Activated naive CD8-positive, alpha-beta T cell (primary cell): ENCODE measurements around the gene U2AF1L4.
"Not testable (repeated sequence)": the region's sequence is repeated elsewhere in the genome, so short reads cannot be mapped to it uniquely, and the experiment has no call there.

Experiments used
- H3K27ac Mint-ChIP-seq: one replicate; pipeline ENCODE4 v1.8.0; 2021; ENCODE audit warnings: mixed read lengths
- H3K27me3 Mint-ChIP-seq: one replicate; pipeline ENCODE4 v1.8.0; 2021; ENCODE audit warnings: mixed read lengths
- H3K36me3 Mint-ChIP-seq: one replicate; pipeline ENCODE4 v1.8.0; 2021; ENCODE audit warnings: mixed read lengths
- H3K4me1 Mint-ChIP-seq: one replicate; pipeline ENCODE4 v1.8.0; 2021; ENCODE audit warnings: low read depth, mixed read lengths
- H3K4me3 Mint-ChIP-seq: one replicate; pipeline ENCODE4 v1.8.0; 2021; ENCODE audit warnings: mild to moderate bottlenecking, mixed read lengths
- H3K9me3 Mint-ChIP-seq: one replicate; pipeline ENCODE4 v1.8.0; 2021; ENCODE audit warnings: low read depth, mixed read lengths

U2AF1L4 gene

GRCh38 chr19:35731353-35731752 lies 13.9 kb downstream of the U2AF1L4 start:
- Mint-ChIP-seq H3K36me3 (peaks cover 4% of the 10 kb centered on the region), H3K27ac (no peak overlapping the region), H3K4me1 (peaks cover 4% of the 10 kb centered on the region), H3K27me3 (no peaks in the 10 kb centered on the region), H3K9me3 (no peaks in the 10 kb centered on the region), H3K4me3 (no peak overlapping the region)

- Mint-ChIP-seq H3K27me3 (no peaks in the 10 kb centered on the region), H3K36me3 (peaks cover 4% of the 10 kb centered on the region), H3K4me3 (no peak overlapping the region), H3K4me1 (peaks cover 3% of the 10 kb centered on the region), H3K27ac (no peak overlapping the region), H3K9me3 (no peaks in the 10 kb centered on the region)
Measured at GRCh38 chr19:35730326-35730725, 14.9 kb downstream of the U2AF1L4 start.

- Mint-ChIP-seq H3K4me3 (no peak overlapping the region), H3K9me3 (no peaks in the 10 kb centered on the region), H3K36me3 (peaks cover 4% of the 10 kb centered on the region), H3K4me1 (peaks cover 3% of the 10 kb centered on the region), H3K27ac (no peak overlapping the region), H3K27me3 (no peaks in the 10 kb centered on the region)
Measured at GRCh38 chr19:35729763-35730162, 15.5 kb downstream of the U2AF1L4 start.

- Mint-ChIP-seq H3K36me3 (peaks cover 4% of the 10 kb centered on the region), H3K4me3 (no peak overlapping the region), H3K27ac (no peak overlapping the region), H3K9me3 (no peaks in the 10 kb centered on the region), H3K27me3 (no peaks in the 10 kb centered on the region), H3K4me1 (peaks cover under 1% of the 10 kb centered on the region)
Measured at GRCh38 chr19:35729021-35729420, 16.2 kb downstream of the U2AF1L4 start.

- H3K27me3 Mint-ChIP-seq = no peaks in the 10 kb centered on the region
- no peaks in the 10 kb centered on the region for H3K4me1 Mint-ChIP-seq
- H3K36me3 Mint-ChIP-seq = peaks cover 4% of the 10 kb centered on the region
- no peak overlapping the region for H3K4me3 Mint-ChIP-seq
- H3K27ac Mint-ChIP-seq = no peak overlapping the region
- no peaks in the 10 kb centered on the region for H3K9me3 Mint-ChIP-seq
Measured at GRCh38 chr19:35727956-35728706, 17.1 kb downstream of the U2AF1L4 start.

- no peaks in the 10 kb centered on the region for H3K27me3 Mint-ChIP-seq
- H3K9me3 Mint-ChIP-seq = no peaks in the 10 kb centered on the region
- H3K36me3 Mint-ChIP-seq = peaks cover 4% of the 10 kb centered on the region
- no peak overlapping the region for H3K27ac Mint-ChIP-seq
- H3K4me3 Mint-ChIP-seq = no peak overlapping the region
- H3K4me1 Mint-ChIP-seq = no peaks in the 10 kb centered on the region
Measured at GRCh38 chr19:35727053-35727955, 17.9 kb downstream of the U2AF1L4 start.

- Mint-ChIP-seq H3K4me3 (no peak overlapping the region), H3K27me3 (no peaks in the 10 kb centered on the region)
Measured at GRCh38 chr19:35725216-35725861, 19.9 kb downstream of the U2AF1L4 start.

GRCh38 chr19:35724560-35724959 lies 20.7 kb downstream of the U2AF1L4 start:
- H3K4me1 Mint-ChIP-seq = peaks cover 12% of the 10 kb centered on the region
- no peaks in the 10 kb centered on the region for H3K27me3 Mint-ChIP-seq
- no peaks in the 10 kb centered on the region for H3K9me3 Mint-ChIP-seq
- no peaks in the 10 kb centered on the region for H3K36me3 Mint-ChIP-seq
- H3K4me3 Mint-ChIP-seq = no peak overlapping the region
- H3K27ac Mint-ChIP-seq = no peak overlapping the region

More at GRCh38 chr19:35725216-35725861, 19.9 kb downstream of the U2AF1L4 start:
- Mint-ChIP-seq H3K4me1 (peaks cover 8% of the 10 kb centered on the region), H3K9me3 (no peaks in the 10 kb centered on the region), H3K27ac (no peak overlapping the region), H3K36me3 (no peaks in the 10 kb centered on the region)

- H3K27me3 Mint-ChIP-seq, H3K27ac Mint-ChIP-seq, H3K4me3 Mint-ChIP-seq, H3K36me3 Mint-ChIP-seq, H3K9me3 Mint-ChIP-seq: not testable (repeated sequence)
- peaks cover 16% of the 10 kb centered on the region for H3K4me1 Mint-ChIP-seq
Measured at GRCh38 chr19:35724132-35724531, 21.1 kb downstream of the U2AF1L4 start.

- H3K27me3 Mint-ChIP-seq = no peaks in the 10 kb centered on the region
- peaks cover 17% of the 10 kb centered on the region for H3K4me1 Mint-ChIP-seq
- H3K9me3 Mint-ChIP-seq = no peaks in the 10 kb centered on the region
- no peak overlapping the region for H3K27ac Mint-ChIP-seq
- no peaks in the 10 kb centered on the region for H3K36me3 Mint-ChIP-seq
- no peak overlapping the region for H3K4me3 Mint-ChIP-seq
Measured at GRCh38 chr19:35723671-35724070, 21.5 kb downstream of the U2AF1L4 start.

GRCh38 chr19:35722897-35723296 lies 22.3 kb downstream of the U2AF1L4 start:
- Mint-ChIP-seq H3K4me1 (peaks cover 17% of the 10 kb centered on the region), H3K36me3 (no peaks in the 10 kb centered on the region), H3K27me3 (no peaks in the 10 kb centered on the region), H3K4me3 (no peak overlapping the region), H3K27ac (no peak overlapping the region), H3K9me3 (no peaks in the 10 kb centered on the region)

- Mint-ChIP-seq H3K4me3 (no peak overlapping the region), H3K4me1 (peaks cover 17% of the 10 kb centered on the region), H3K36me3 (no peaks in the 10 kb centered on the region), H3K27me3 (no peaks in the 10 kb centered on the region), H3K27ac (no peak overlapping the region), H3K9me3 (no peaks in the 10 kb centered on the region)
Measured at GRCh38 chr19:35722461-35722860, 22.8 kb downstream of the U2AF1L4 start.

GRCh38 chr19:35721374-35721773 lies 23.8 kb downstream of the U2AF1L4 start:
- H3K9me3 Mint-ChIP-seq = no peaks in the 10 kb centered on the region
- H3K36me3 Mint-ChIP-seq = peaks cover 4% of the 10 kb centered on the region
- H3K4me3 Mint-ChIP-seq = no peak overlapping the region
- H3K27me3 Mint-ChIP-seq = no peaks in the 10 kb centered on the region
- H3K27ac Mint-ChIP-seq = no peak overlapping the region
- H3K4me1 Mint-ChIP-seq = peaks cover 20% of the 10 kb centered on the region

GRCh38 chr19:35720648-35721047 lies 24.6 kb downstream of the U2AF1L4 start:
- H3K4me3 Mint-ChIP-seq = no peak overlapping the region
- H3K4me1 Mint-ChIP-seq = peaks cover 25% of the 10 kb centered on the region
- no peaks in the 10 kb centered on the region for H3K27me3 Mint-ChIP-seq
- H3K36me3 Mint-ChIP-seq = peaks cover 4% of the 10 kb centered on the region
- H3K27ac Mint-ChIP-seq = no peak overlapping the region
- no peaks in the 10 kb centered on the region for H3K9me3 Mint-ChIP-seq

GRCh38 chr19:35720163-35720524 lies 25.1 kb downstream of the U2AF1L4 start:
- H3K27ac Mint-ChIP-seq = peak overlapping the region; percentile 64
- H3K9me3 Mint-ChIP-seq = no peaks in the 10 kb centered on the region
- peaks cover 26% of the 10 kb centered on the region for H3K4me1 Mint-ChIP-seq
- H3K4me3 Mint-ChIP-seq = peak overlapping the region; percentile 58
- peaks cover 4% of the 10 kb centered on the region for H3K36me3 Mint-ChIP-seq
- H3K27me3 Mint-ChIP-seq = no peaks in the 10 kb centered on the region
